Ureter (tissue), 1 donor: ENCODE measurements around the gene NHLRC4. TPM values are rescaled to one million over a fixed set of nuclear protein-coding genes. Genes with fewer than 3 reads are reported as not detected.

Experiments
- DNase-seq: peaks from one replicate; pipeline ENCODE4 v3.0.0-alpha.2; 2020; ENCODE audit warnings: low spot score
- total RNA-seq: library from RNA; stranded (reverse); gene quantifications from one replicate; pipeline ENCODE4 v1.2.4, GENCODE V29; 2023
- donor health status: DM: yes; HTN: yes; CAD: no.

NHLRC4 gene
- total RNA-seq, 1 donor from 2014 or later, result 0.36 TPM

DNA sequence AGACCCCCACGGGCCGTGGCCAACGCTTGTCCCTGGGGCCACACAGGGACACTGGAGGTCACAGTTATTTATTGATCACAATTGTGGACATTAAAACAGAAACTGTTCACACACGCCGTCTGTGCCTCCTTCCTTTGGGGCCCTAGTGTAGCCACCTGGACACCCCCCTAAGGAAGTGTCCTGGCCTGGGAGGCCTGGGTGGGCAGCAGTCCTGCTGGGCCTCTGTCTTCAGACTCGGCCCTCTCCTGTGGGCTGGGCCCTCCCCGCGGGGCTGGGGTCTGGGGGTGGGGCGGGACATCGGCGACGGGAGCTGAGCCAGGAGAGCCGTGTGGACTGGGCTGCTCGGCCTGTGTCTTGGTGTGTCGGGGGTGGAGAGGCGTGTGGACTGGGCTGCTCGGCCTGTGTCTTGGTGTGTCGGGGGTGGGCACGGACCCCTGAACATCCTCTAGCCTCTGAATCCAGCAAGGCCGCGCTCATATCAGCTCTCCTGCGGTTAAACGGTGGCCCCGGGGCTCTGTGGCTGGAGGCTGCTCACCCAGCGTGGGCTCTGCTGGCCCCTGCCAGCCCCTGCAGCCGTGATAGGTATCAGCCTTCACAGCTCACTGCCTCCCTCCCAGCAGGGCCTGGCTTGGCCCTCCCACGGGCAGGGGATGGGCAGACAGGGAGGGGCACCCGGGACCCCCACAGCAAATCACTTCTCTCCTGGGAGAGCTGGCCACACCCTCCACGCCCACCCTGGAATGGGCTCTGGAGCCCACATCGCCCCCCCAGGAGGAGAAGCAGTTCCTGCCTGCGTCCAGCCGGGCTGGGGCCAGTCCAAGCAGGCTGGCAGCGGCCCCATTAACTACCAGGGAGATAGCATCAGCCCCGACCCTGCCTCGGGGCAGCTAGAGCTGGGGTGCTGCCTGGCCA, 1.1 kb upstream of the NHLRC4 start:
- no peak for DNase-seq

DNA sequence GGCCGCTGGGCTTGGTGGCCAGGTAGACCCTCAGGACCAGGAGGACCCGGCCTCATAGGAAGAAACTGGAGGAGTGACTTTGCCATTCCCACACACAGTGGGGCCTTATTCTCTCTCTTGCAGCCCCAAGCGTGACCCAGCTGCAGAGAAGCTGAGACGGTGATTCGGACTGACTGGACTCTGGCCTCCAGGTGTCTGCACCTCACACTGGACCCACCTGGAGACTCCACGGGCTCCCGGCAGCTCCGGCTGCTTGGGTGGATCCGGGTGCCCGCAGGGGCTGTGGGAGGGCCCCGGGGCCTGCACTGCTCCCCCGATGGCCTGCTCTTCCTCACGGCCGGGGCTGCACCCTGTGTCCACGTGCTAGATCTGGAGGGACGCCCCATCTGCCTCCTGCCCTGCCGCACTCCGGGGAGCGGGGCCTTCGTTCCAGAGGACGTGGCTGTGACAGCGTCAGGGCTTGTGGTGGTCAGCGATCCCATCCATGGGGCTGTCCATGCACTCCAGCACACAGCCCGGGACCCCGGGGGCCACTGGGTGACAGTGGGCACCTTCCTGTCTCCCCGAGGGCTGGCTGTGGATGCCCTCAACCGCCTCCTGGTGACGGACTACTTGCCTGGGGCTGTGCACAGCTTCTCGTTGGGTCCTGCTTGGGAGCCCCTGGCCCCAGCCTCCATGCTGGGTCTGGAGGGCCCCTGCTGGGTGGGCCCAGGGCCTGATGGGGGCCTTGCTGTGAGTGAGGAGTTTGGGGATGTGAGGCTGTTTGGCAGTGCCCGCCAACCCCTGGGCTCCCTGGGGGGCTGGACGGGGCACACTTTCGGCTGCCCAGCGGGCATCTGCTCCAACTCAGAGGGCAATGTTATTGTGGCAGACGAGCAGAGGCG, 810 bp downstream of the NHLRC4 start:
- no peak for DNase-seq

GRCh38 chr16:568401-569258, 1.8 kb downstream of the NHLRC4 start:
- no peak for DNase-seq

DNA sequence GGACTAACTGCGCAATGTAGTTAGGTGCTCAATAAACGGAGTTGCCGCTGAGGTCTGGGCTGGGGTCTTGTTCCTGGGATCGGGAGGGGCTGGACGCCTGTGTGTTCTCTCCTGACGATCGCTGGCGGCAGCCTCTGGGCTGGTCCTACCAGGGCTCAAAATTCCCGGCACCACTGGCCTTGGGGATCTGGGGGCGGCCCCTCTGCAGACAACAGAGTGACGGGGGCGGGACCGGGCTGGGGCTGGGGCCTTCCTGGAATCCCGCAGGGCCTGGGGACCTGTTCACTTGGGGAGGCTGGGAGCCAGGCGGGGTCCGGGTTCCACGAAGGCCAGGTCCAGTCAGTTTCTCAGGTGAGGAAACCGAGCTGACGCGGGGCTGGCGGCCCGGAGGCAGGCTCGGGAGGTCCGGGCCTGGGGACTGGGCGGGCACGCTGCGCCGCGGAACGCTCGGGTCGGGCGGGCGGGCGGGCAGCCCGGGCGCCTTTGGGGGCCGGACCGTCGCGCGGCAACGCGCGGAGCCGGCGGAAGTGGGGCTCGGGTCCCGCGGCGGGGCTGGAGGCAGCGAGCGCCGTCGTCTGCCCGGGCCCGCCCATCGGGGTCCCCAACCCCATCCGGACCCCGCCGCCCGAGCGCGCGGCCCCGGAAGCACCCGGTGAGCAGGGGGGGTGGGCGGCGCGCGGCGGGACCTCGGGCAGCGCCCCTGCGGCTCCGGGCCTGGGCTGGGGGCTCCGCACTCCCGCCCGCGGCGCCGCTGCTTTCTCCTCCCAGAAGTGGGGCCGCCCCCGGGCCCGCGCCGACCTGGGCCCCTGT, 2.8 kb downstream of the NHLRC4 start, which contains the start of gene PIGQ:
PIGQ (plus strand) TSS at position 524 of the 810 bp plus-strand sequence. CDS start 4,107 bp downstream, outside the sequence.
- DNase-seq, result no peak

- DNase-seq, result no peak
Measured at GRCh38 chr16:572865-573650, 6.3 kb downstream of the NHLRC4 start.

GRCh38 chr16:574021-574760, 7.4 kb downstream of the NHLRC4 start:
- no peak for DNase-seq

- DNase-seq, result no peak
Measured at GRCh38 chr16:575354-576196, 8.8 kb downstream of the NHLRC4 start.

DNA sequence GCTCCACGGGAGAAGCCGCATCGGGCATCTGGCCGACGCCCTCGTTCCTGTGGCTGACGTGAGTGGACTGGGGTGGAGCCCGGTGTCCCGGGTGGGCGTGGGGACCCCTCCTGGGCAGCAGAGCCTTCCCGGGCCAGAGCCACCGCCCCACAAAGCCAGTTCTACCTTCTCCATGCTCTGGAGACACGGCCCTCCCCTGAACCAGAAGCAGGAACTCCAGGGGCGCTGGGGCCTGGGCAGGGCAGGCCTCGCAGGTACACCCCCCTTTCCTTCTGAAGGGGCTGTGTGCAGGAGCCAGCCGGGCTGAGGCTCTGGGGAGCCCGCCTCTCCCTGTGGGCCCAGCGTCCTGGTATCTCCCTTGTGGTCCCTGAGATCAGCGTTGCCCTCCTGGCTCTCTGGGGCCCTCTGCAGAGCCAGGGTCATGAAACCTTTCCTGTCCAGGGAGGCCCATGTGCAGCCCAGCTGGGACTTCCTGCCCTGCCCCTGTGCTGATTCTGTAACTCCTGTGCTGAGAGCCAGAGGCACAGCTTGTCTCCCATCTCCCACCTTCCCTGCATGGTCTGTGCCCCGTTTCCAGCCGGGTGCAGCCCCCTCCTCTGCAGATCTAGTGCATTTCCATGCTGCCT, 9.5 kb downstream of the NHLRC4 start:
- DNase-seq, result no peak

DNA sequence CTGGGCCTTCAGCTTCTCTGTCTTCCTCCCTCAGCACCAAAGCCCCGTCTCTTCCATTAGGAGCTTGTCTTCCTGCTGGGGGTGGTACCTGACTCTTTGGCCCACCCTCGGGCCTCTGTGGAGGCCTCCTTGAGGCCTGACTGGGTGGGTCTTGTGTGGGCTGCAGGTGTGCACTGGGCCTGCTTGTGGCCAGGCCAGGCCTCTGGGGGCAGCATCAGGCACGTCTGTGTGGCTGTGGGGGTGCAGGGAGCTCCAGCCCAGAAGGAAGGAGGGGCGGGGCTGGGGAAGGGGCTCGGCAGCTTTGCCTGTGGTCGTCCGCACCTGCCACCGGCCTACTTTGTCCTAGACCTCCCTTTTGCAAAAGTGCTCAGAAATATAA, 10.0 kb downstream of the NHLRC4 start:
- no peak for DNase-seq

GRCh38 chr16:577796-578195, 11.0 kb downstream of the NHLRC4 start:
- DNase-seq, result no peak

DNA sequence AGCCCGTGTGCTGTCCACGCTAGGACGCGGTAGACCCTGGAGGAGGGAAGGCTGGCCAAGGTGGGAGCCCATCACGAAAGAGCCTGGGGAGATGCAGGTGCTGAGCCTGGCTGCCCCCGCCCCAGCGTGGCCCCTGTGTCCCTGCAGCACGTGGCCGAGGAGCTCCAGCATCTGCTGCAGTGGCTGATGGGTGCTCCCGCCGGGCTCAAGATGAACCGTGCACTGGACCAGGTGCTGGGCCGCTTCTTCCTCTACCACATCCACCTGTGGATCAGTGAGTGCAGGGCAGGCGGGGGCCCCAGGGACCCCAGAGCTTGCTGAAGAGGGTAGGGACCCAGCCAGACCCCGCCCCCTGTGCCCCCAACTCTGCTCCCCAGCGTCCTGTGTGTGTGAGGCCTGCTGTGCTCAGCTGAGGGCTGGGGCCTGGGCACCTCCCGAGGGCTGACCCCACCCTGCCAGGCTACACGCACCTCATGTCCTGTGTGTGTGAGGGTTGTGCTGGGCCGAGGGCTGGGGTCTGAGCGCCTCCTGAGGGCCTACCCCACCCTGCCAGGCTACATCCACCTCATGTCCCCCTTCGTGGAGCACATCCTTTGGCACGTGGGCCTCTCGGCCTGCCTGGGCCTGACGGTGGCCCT, 11.5 kb downstream of the NHLRC4 start:
- no peak for DNase-seq

- DNase-seq, result no peak
Measured at GRCh38 chr16:578870-579405, 12.1 kb downstream of the NHLRC4 start.

- DNase-seq, result no peak
Measured at GRCh38 chr16:580141-580945, 13.5 kb downstream of the NHLRC4 start.

GRCh38 chr16:580946-581498, 14.2 kb downstream of the NHLRC4 start:
- no peak for DNase-seq

DNA sequence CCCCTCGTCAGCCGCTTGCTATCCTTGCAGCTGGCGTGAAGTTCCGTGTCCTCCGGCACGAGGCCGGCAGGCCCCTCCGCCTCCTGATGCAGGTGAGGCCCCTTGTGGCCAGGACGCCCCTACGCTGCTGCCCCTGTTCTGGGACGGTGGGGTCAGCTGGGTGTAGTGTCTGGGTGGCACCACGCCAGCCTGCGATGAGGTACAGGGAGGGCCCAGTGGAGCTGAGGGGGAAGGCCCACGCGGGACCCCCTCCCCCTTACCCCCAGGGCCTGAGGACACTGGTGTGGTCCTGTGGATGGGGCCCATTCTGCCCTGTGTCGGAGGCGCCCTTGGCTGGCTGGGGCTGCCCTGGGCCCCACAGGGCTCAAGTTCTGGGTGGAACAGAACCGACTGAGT, 15.4 kb downstream of the NHLRC4 start:
- no peak for DNase-seq
